ENCODE results near the gene CDX2. TPM values are rescaled to one million over a fixed set of nuclear protein-coding genes. Genes with fewer than 3 reads are reported as not detected.

Gene CDX2
- total RNA-seq, 2 experiments from 2014 or later: not detected

- peaks cover 64% of the 10 kb centered on the region for H3K27me3 Mint-ChIP-seq
- CTCF ChIA-PET: interaction anchor here (0.5 to 6.4 kb wide), 48 partner anchors 8 to 592 kb away, joined by 3 to 200 read pairs (median 4); partner anchors contain the start of genes CDX2 and PDX1
- no peak overlapping the region for H3K27ac Mint-ChIP-seq
- intact Hi-C loops (cut with micrococcal nuclease): loop anchor here (5.0 to 10.0 kb wide), 2 partner anchors 89 to 122 kb away; no protein-coding TSS in a partner anchor
- H3K9me3 Mint-ChIP-seq: peaks cover 4% of the 10 kb centered on the region
- DNase-seq (peak; percentile 71), ATAC-seq (peak; percentile 92)
- TF ChIP-seq CTCF (IDR thresholded peaks at IDR 0.05): peak; percentile 90
- POLR2A ChIA-PET: interaction anchor here (1.0 to 1.7 kb wide), 3 partner anchors 26 to 126 kb away, joined by 4 to 5 read pairs (median 4); no protein-coding TSS in a partner anchor
- peaks cover 14% of the 10 kb centered on the region for H3K4me1 Mint-ChIP-seq (ENCODE audit: low read depth)
- H3K4me3 Mint-ChIP-seq: peak overlapping the region; percentile 69
- H3K36me3 Mint-ChIP-seq (ENCODE audit: low read depth): no peaks in the 10 kb centered on the region
Measured at GRCh38 chr13:27953676-27954405, 15.3 kb downstream of the CDX2 start.

- H3K27ac Mint-ChIP-seq: no peak overlapping the region
- peak overlapping the region; percentile 31 for H3K4me3 Mint-ChIP-seq
- H3K9me3 Mint-ChIP-seq: peaks cover 4% of the 10 kb centered on the region
- peaks cover 59% of the 10 kb centered on the region for H3K27me3 Mint-ChIP-seq
- POLR2A ChIA-PET: interaction anchor here (1.0 to 1.7 kb wide), 3 partner anchors 25 to 125 kb away, joined by 4 to 5 read pairs (median 4); no protein-coding TSS in a partner anchor
- no peak for TF ChIP-seq CTCF (IDR thresholded peaks at IDR 0.05)
- CTCF ChIA-PET: interaction anchor here (0.7 to 6.4 kb wide), 41 partner anchors 10 to 591 kb away, joined by 3 to 200 read pairs (median 5); partner anchors contain the start of genes CDX2 and PDX1
- ATAC-seq (no peak), DNase-seq (peak; percentile 33)
- intact Hi-C loops (cut with micrococcal nuclease): loop anchor here (5.0 to 10.0 kb wide), 2 partner anchors 88 to 121 kb away; no protein-coding TSS in a partner anchor
- H3K4me1 Mint-ChIP-seq (ENCODE audit: low read depth): peaks cover 14% of the 10 kb centered on the region
- no peaks in the 10 kb centered on the region for H3K36me3 Mint-ChIP-seq (ENCODE audit: low read depth)
Measured at GRCh38 chr13:27952876-27953675, 16.0 kb downstream of the CDX2 start.

- H3K36me3 Mint-ChIP-seq (ENCODE audit: low read depth): no peaks in the 10 kb centered on the region
- ChIA-PET POLR2A (interaction anchor here (0.6 kb wide), 1 partner anchor 744 kb away, joined by 3 read pairs; no protein-coding TSS in a partner anchor), CTCF (interaction anchor here (0.6 to 3.0 kb wide), 5 partner anchors 9 to 116 kb away, joined by 3 to 20 read pairs (median 3); no protein-coding TSS in a partner anchor)
- H3K9me3 Mint-ChIP-seq: peaks cover 5% of the 10 kb centered on the region
- intact Hi-C loops (cut with micrococcal nuclease): no loop called here
- H3K4me3 Mint-ChIP-seq: no peak overlapping the region
- no peak for ATAC-seq
- H3K27me3 Mint-ChIP-seq: peaks cover 19% of the 10 kb centered on the region
- no peak for DNase-seq
- no peak overlapping the region for H3K27ac Mint-ChIP-seq
- no peaks in the 10 kb centered on the region for H3K4me1 Mint-ChIP-seq (ENCODE audit: low read depth)
- TF ChIP-seq CTCF (IDR thresholded peaks at IDR 0.05): no peak
Measured at GRCh38 chr13:27942972-27943371, 26.1 kb downstream of the CDX2 start.

GRCh38 chr13:27933580-27934328 lies 35.4 kb downstream of the CDX2 start:
- peaks cover 30% of the 10 kb centered on the region for H3K27me3 Mint-ChIP-seq
- no peak overlapping the region for H3K27ac Mint-ChIP-seq
- H3K9me3 Mint-ChIP-seq: no peaks in the 10 kb centered on the region
- DNase-seq: no peak
- no peaks in the 10 kb centered on the region for H3K4me1 Mint-ChIP-seq (ENCODE audit: low read depth)
- H3K36me3 Mint-ChIP-seq (ENCODE audit: low read depth): no peaks in the 10 kb centered on the region
- H3K4me3 Mint-ChIP-seq: no peak overlapping the region
- no peak for TF ChIP-seq CTCF (IDR thresholded peaks at IDR 0.05)
- ChIA-PET CTCF (interaction anchor here (0.7 to 1.5 kb wide), 7 partner anchors 9 to 573 kb away, joined by 3 to 11 read pairs (median 3); no protein-coding TSS in a partner anchor), POLR2A (no interaction called here)
- ATAC-seq: no peak
- intact Hi-C loops (cut with micrococcal nuclease): no loop called here

Measured in activated CD8-positive, alpha-beta T cell treated with anti-CD3 and anti-CD28 coated beads for 36 hours (primary cell).